GM10847 (cell line): ENCODE data around the gene PCSK5.

Experiments used
- POLR2A ChIP-seq: IDR thresholded peaks from 2 replicates; pipeline ENCODE4 v1.6.1; 2011; ENCODE audit not compliant: insufficient read length; ENCODE audit errors: extremely low read depth

The PCSK5 gene

GRCh38 chr9:76181781-76182180, 291.3 kb downstream of the PCSK5 start:
- no peak for TF ChIP-seq POLR2A

GRCh38 chr9:76185432-76185831, 295.0 kb downstream of the PCSK5 start:
- no peak for TF ChIP-seq POLR2A

- no peak for TF ChIP-seq POLR2A
These were observed 297.8 kb downstream of the PCSK5 start for GRCh38 chr9:76188286-76188685.

- no peak for TF ChIP-seq POLR2A
These were observed 298.4 kb downstream of the PCSK5 start for GRCh38 chr9:76188905-76189304.

GRCh38 chr9:76191493-76191892, 301.0 kb downstream of the PCSK5 start:
- no peak for TF ChIP-seq POLR2A

- no peak for TF ChIP-seq POLR2A
These were observed 301.5 kb downstream of the PCSK5 start for GRCh38 chr9:76192013-76192412.

- no peak for TF ChIP-seq POLR2A
These were observed 304.4 kb downstream of the PCSK5 start for GRCh38 chr9:76194896-76195295.

GRCh38 chr9:76198336-76198735, 307.9 kb downstream of the PCSK5 start:
- no peak for TF ChIP-seq POLR2A

GRCh38 chr9:76200315-76200714, 309.8 kb downstream of the PCSK5 start:
- TF ChIP-seq POLR2A, result no peak

- no peak for TF ChIP-seq POLR2A
These were observed 310.3 kb downstream of the PCSK5 start for GRCh38 chr9:76200745-76201144.

- TF ChIP-seq POLR2A, result no peak
These were observed 312.9 kb downstream of the PCSK5 start for GRCh38 chr9:76203373-76203772.

- TF ChIP-seq POLR2A, result no peak
These were observed 316.3 kb downstream of the PCSK5 start for GRCh38 chr9:76206821-76207220.

- no peak for TF ChIP-seq POLR2A
These were observed 323.3 kb downstream of the PCSK5 start for GRCh38 chr9:76213751-76214150.

- TF ChIP-seq POLR2A, result no peak
These were observed 324.6 kb downstream of the PCSK5 start for GRCh38 chr9:76215066-76215465.

GRCh38 chr9:76216161-76216649, 325.7 kb downstream of the PCSK5 start:
- TF ChIP-seq POLR2A, result no peak

GRCh38 chr9:76218117-76218885, 327.8 kb downstream of the PCSK5 start:
- no peak for TF ChIP-seq POLR2A

- no peak for TF ChIP-seq POLR2A
These were observed 328.5 kb downstream of the PCSK5 start for GRCh38 chr9:76218886-76219445.
